GM19328 (cell line): ENCODE data around the gene TPSB2.
"Not testable (repeated sequence)": the region's sequence is repeated elsewhere in the genome, so short reads cannot be mapped to it uniquely, and the experiment has no call there.

ENCODE experiments used
- ATAC-seq: cut with Tn5 transposase; IDR thresholded peaks from one replicate; pipeline ENCODE4 v1.9.1; 2021; ENCODE audit warnings: mild to moderate bottlenecking, moderate library complexity; ENCODE audit not compliant: unreplicated experiment

TPSB2 gene

DNA sequence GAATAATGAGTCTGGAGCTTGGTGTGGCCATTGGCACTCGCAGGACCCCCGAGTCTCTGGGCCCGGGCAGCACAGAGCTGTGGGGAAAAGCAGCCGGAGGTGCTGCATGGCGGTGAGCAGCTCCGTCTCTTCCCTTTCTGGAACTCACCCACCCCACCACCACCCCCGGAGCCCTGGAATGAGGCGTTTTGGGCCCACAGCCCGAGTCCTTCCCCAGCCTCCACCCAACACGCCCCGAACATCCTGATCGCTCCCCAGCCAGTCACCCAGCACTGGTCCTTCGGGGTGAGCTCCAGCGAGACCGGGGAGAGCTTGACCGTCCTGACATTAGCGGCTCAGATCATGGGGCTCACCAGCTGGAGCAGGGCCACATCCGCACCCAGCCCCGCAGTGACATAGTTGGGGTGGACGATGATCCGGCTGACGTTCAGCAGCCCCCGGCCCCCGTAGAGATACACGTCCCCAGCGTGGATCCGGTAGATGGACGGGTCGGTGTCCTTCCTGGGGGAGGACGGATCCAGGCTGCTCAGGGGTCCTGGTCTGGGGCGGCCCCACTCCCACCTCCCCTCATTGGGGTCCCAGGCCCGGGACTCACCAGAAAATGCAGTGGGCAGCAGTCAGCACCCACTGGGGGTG lies 32.3 kb upstream of the TPSB2 start:
- ATAC-seq, result no peak

DNA sequence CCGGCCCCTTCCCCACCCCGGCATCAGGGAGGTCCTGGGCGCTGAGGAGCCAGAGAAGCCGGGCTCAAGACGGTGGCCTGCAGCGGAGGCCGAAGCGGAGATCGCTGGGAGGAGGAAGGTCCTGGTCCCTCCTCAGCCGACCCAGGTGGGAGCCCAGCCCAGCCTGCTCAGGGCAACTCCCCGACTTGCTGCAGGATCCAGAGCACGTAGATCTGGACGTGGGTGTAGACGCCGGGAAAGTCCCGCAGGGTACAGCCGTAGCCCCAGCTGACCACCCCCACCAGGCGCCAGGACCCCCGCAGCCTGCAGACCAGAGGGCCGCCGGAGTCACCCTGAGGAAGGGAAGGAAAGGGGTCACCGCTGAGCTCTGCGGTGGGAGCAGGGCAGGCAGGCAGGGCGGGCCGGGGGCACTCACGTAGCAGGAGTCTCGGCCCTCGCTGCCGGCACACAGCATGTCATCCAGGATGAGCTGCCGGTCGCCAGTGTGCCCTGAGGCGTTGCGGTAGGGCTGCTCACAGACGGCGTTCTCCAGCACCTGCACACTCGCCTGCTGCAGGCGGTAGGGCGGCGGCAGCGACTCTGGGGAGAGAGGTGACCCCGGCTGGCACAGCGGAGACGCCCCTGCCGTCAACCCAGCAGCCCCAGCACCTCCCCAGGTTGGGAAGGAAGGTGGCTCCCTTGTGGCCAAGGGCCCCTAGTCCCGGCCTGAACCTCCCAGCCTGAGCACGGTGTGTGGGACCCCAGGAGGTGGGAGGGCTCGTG lies 31.3 kb upstream of the TPSB2 start:
- no peak for ATAC-seq

DNA sequence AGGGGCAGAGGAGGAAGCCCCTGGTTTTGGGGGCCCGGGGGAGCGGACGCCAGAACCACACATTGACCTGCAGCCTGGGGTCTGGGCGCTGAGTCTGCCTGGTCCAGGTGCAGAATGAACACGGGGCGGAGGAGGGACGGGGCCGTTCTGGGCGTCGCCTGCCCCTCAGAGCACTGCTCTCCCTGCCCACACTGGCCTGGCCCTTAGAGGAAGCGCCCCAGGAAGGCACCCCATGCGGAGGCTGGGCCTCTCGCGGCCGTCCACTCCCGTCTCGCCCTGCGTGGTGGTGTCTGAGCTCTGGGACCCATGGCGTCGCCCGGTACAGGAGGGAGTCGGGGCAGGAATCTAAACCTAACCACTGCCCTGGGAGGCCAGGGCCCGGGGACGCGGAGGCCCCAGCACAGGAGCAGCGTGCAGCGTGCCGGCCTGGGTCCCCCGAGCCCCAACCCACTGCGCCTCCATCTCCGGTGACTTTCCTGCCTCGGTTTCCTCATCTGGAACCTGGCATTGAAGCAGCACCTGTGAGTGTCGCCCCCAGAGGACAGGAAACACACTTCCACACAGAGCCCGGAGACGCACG lies 30.2 kb upstream of the TPSB2 start:
- ATAC-seq, result no peak

DNA sequence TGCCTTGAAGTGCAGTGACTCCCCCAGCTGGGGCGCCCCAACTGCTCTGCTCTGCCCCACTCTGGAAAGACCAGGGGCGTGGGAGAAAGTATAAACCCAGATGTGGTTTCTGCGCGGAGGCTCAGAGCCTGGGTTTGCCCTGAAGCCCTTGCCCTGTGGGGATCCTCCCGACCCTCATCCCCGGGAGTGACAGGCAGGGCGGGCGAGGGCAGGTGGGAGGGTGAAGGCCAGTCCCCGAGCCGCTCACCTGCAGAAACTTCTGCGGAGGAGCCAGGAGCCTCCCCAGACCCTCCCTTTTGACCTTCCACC lies 29.7 kb upstream of the TPSB2 start:
- no peak for ATAC-seq

DNA sequence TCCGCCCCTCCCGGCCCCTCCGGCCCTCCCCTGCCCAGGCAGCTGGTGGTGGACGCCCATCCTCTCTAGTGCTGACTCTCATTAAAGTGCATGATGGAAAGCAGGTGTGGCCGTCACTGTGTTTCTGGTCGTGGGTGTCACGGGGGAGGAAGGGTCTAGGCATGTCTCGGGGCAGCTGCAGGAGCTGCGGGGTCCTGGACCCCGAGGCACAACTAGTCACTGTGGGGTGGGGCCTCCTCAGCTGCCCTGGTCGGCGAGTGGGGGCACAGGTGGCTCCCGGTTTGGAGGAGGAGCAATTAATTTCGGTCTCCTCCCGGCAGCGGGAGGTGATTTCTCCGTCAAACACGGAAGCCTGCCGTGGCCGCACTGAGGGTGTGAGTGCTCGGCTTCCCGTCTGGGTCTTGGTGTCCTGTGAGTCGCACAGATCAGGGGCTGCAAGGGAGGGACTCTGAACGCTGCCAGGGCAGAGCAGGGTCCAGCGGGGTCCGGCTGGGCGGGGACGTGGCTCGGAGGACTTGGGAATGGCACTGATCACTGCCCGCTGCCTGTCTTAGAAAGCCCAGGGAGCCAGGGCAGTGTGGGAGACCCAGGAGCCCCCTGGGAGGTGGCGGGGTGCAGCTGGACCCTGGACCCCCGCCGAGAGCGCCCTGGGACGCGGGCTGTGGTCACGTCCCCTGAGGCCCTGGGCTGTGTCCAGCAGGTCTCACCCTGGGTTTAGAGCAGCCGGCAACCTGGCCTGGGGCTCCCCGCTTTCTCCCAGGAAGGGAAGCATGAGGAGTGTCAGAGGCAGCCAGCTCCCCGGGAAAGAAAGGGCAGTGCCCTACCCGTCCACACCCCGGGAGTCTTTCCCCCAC lies 29.1 kb upstream of the TPSB2 start:
- ATAC-seq, result no peak

DNA sequence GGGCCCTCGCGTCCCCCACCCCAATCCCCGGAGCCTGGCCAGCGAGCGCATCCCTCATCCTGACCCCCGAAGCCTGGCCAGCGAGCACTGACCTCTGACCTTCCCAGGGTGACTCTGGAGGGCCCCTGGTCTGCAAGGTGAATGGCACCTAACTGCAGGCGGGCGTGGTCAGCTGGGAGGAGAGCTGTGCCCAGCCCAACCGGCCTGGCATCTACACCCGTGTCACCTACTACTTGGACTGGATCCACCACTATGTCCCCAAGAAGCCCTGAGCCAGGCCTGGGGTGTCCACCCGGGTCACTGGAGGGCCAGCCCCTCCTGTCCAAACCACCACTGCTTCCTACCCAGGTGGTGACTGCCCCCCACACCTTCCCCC lies 28.2 kb upstream of the TPSB2 start:
- no peak for ATAC-seq

DNA sequence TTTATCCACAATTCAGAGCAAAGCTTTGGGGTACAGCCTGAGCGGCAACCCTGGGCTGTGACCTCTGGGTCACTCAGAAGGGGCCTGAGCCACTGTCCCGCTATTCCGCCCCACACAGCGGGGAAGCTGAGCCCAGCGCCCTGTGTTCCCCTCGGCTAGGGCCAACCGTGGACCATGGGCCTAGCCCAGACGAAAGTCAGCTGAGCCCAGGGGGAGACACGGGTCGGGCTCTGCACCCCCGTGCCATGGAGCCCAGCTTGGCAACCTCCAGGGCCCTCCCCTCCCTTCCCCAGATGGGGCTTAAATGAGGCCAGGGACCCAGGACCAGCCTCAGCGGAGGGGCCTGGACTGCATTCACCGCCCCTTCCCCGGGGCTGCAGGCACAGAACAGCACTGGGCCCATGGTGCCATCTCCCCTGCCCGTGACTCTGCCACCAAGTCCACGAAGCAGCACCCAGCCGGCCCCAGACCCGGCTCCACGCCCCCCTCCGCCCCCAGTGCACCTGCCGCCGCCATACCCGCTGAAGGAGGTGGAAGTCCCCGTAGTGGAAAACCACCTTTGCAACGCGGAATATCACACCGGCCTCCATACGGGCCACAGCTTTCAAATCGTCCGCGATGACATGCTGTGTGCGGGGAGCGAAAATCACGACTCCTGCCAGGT lies 27.7 kb upstream of the TPSB2 start:
- ATAC-seq, result no peak

DNA sequence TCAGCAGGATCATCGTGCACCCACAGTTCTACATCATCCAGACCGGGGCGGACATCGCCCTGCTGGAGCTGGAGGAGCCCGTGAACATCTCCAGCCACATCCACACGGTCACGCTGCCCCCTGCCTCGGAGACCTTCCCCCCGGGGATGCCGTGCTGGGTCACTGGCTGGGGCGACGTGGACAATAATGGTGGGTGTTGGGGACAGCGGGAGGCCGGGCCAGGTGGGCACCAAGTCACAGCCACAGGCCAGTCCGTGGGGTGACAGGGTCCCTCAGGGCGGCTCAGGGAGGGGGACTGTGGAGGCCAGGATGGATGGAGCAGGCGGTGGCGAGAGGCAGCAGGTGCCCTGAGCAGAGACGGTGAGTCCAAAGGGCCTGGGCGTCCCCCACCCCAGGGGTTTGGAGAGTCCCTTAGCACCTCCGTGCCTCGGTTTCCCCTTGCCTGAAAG lies 26.9 kb upstream of the TPSB2 start:
- no peak for ATAC-seq

DNA sequence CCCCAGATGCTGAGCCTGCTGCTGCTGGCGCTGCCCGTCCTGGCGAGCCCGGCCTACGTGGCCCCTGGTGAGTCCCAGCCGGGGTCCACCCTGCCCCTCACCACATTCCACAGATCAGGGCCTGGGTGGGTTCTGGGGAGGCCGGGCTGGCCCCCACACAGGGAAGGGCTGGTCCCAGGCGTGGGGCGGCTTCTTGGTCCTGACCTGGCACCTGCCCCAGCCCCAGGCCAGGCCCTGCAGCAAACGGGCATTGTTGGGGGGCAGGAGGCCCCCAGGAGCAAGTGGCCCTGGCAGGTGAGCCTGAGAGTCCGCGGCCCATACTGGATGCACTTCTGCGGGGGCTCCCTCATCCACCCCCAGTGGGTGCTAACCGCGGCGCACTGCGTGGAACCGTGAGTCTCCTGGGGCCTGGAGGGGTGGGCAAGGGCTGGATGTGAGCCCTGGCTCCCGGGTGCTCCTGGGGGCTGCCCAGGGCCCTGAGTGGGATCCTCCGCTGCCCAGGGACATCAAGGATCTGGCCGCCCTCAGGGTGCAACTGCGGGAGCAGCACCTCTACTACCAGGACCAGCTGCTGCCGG lies 26.4 kb upstream of the TPSB2 start:
- ATAC-seq, result not testable (repeated sequence)

DNA sequence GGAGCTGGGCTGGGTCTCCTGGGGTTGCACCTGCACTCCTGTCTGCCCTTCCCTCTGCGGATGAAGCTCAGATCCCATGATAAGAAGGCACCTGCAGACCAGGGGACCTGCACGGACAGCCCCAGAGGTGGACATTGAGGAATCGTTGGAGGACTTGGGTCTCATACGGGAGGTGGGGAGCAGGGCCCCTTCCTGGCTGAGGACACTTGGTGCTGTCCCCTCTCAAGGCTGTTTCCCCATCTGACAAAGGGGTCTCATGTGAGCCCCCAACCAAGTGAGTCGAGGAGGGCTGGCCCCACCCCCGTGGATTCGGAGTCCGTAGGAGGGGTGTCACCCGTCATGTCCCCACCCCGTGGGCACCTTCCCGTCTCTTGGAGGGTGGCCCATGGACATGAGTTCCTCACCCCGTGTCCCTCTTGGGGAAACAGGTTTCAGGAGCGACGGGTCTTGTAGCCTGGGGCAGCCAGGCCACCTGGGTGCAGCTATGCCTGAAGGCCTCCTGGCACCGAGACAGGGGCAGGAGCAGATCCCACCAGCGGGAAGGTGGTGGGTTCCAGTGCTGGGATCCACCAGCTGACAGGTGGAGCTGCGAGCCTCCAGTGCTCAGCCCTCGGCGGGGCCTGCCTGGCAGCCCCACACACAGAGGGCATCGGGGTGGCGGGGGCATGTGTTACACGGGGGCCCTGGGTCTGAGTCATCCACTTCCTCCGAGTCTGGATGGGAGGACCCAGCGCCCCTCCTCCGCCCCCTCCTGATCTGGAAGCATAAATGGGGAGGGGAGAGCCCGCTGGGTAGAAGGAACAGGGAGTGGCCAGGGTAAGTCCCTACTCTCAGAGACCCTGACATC lies 25.5 kb upstream of the TPSB2 start, which contains the start of gene TPSD1:
Gene TPSD1 (plus strand): TSS at position 794 of the 847 bp plus-strand sequence. CDS start 212 bp downstream, outside the sequence.
- not testable (repeated sequence) for ATAC-seq

DNA sequence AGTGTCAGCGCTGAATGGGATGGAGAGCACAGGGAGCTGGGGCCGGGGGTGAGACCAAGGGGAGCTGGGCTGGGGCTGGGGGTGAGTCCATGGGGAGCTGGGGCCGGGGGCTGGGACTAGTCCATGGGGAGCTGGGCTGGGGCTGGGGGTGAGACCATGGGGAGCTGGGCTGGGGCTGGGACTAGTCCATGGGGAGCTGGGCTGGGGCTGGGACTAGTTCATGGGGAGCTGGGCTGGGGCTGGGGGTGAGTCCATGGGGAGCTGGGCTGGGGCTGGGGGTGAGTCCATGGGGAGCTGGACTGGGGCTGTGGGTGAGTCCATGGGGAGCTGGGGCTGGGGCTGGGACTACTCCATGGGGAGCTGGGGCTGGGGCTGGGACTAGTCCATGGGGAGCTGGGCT lies 24.8 kb upstream of the TPSB2 start:
- ATAC-seq, result not testable (repeated sequence)

DNA sequence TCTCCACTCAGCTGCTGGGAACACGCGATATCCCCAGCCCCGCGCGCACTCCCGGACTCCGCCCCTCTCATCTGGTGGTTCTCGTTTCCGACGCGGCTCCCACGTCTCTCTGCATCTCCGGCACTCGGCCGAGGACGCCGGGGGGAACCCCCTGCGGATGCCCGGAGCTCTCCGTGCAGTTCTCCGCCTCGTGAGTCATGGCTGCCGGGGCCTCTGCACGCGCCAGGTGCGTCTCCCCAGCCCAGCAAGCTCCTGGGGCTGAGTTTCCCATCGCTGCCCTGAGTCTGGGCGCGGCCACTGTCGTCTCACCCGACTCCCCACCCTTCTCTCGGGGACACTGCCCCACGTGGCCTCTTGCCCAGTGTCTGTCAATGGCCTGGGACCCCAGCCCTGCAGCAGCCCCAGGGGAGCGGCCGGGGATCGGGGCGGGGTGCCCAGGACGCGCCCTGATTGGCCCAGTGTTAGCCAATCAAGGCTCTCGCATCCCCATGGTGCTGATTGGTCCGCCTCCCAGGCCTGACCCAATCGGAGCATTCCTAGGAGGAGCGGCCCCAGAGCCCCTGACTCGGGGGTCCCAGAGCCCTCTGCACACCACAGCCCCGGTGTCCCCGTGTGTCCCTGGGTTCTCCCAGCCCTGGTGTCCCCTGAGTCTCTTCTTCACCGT lies 23.8 kb upstream of the TPSB2 start:
- not testable (repeated sequence) for ATAC-seq

DNA sequence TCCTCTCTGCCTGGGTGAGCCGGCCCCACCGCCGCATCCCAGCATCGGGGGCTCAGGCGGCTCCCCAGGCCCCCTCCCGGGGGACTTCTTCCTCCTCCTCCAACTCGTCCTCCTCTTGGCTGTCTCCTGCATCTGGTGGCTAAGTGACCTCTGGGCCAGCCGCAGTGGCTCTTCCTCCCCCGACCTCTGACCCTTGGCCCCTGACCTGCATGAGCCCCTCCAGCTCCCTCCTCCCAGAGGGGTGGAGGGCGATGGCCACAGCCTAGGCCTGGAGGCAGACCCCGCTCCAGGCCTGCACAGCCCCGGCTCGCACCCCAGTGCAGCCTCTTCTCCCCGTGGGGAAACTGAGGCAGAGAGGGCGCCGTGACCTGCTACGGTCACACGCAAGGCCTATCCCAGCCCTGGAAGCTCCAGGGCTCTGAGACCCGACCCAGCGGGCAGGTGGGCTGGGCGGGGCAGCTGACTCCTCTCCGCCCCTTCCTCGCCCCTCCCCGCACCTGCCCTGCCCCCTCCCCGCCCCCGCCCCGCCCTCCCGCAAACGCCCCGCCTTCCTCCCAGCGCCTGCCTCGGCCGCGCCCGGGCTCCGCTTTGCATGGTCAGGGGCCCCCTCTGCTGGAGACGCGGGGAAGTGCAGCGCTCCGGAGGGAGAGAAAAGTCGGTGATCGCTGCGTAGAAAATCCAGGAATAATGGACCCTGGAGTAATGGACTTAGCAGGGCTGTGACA lies 19.2 kb upstream of the TPSB2 start:
- not testable (repeated sequence) for ATAC-seq

DNA sequence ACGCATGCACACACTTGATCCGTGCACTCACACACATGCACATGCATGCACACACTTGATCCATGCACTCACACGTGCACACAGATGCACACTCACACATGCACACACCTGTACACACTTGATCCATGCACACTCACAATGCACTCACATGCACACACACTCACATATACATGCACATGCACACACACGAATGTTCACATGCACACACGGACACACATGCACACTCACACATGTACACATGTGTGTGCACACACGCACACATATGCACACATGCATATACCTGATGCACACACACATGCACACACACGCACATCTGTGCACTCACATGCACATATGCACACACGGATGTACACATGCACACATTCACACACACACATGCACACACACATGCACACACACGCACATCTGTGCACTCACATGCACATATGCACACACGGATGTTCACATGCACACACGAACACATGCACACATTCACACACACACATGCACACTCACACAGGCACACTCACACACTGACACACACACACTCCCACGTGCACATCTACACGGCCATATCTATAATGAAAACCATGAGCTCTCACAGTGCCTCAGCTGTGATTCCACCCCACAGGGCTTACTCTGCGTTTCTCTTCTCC lies 18.0 kb upstream of the TPSB2 start:
- not testable (repeated sequence) for ATAC-seq

DNA sequence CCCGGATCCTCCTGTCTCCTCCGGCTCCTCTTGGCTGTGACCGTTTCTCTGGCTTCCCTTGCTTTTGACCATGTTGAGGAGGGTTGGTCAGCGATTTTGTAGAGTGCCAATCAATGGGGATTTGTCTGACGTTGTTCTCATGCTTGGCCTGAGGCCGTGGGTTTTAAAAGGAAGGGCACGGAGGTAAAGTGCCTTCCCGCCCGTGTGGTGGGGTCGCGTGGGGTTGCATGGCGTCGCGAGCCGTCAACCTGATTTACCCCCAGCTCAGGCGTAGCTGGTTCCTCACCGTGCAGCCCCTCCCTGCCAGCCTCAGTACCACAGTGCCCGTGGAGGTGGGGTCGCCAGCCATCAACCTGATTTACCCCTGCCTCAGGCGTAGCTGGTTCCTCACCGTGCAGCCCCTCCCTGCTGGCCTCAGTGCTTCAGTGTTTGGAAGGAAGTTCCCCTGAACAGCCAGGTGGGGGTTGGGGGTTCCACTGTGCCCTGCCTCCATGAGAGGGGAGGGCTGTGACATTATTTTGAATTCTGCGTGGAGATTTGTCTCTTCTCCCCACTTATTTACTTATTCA lies 15.6 kb upstream of the TPSB2 start:
- no peak for ATAC-seq

DNA sequence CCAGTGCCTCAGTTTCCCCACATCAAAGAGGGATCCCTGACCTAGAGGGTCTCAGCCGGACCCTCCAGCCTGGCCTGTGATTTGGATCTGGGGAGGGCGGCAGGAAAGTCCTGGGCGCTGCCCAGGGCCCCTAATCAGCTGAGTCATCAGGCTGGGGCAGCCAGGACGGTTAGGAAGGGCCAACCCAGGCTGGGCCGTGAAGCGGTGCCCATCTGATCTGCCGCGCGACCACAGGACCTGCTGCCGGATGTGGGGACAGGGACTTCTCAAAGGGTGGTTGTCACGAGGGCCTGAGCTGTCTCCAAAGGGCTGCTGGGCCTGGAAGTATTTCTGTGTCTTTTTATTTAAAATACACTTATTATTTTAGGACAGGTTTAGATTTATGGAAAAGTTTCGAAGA lies 14.9 kb upstream of the TPSB2 start:
- no peak for ATAC-seq
